ENCODE data around the gene PRC1. TPM values are rescaled to one million over a fixed set of nuclear protein-coding genes. Genes with fewer than 3 reads are reported as not detected.

Gene PRC1
- polyA plus RNA-seq, 1 donor from 2014 or later, result 18.2 TPM

DNA sequence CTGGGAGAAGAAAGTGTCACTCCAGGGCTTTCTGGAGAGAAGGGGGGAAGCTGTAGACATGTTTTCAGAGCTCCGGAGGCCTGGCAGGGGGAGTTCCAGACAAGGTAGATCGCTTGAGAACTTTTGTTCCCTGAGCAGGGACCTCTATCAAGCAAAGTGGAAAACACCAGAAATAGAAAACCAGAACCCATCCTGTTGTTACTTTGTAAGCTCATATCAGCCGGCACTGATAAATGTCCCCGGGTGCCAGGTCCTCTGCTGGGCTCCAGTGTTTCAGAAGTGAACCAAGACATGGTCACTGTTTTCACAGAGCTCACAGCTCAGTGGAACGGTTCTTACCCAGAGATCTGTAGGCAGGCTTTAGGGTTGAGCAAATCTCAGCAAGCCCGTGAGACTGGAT, 75.5 kb downstream of the PRC1 start:
- Histone ChIP-seq H2AFZ (ENCODE audit: low read depth, low read length) (no peak overlapping the region), H3K4me2 (ENCODE audit: low read length) (no peak overlapping the region), H3K36me3 (ENCODE audit: insufficient read depth, low read length) (no peaks in the 10 kb centered on the region), H3K27me3 (ENCODE audit: insufficient read depth, low read depth, low read length) (no peaks in the 10 kb centered on the region), H3F3A (ENCODE audit: insufficient read depth, low read length, poor library complexity, severe bottlenecking) (no peaks in the 10 kb centered on the region), H3K27ac (ENCODE audit: low read length) (no peak overlapping the region), H3K4me3 (ENCODE audit: low read length) (no peak overlapping the region), H4K20me1 (ENCODE audit: insufficient read depth) (no peaks in the 10 kb centered on the region), H3K79me2 (replicated peaks; ENCODE audit: insufficient read depth, low read length) (no peaks in the 10 kb centered on the region), H3K9me3 (ENCODE audit: low read length) (no peaks in the 10 kb centered on the region), H3K9me2 (ENCODE audit: insufficient read depth, low read length) (no peaks in the 10 kb centered on the region), H3K9ac (ENCODE audit: low read length) (no peak overlapping the region)
- TF ChIP-seq EZH2 (IDR thresholded peaks at IDR 0.05; ENCODE audit: borderline replicate concordance, insufficient read depth, low read length, poor library complexity, severe bottlenecking), result no peak
- no peak for TF ChIP-seq RAD21 (conservative IDR thresholded peaks at IDR 0.05)
- TF ChIP-seq MXI1 (conservative IDR thresholded peaks at IDR 0.05; ENCODE audit: poor library complexity, severe bottlenecking), result no peak
- TF ChIP-seq SMC3 (conservative IDR thresholded peaks at IDR 0.05; ENCODE audit: poor library complexity), result no peak
- TF ChIP-seq REST (IDR thresholded peaks at IDR 0.05; ENCODE audit: borderline replicate concordance), result no peak
- TF ChIP-seq EP300 (conservative IDR thresholded peaks at IDR 0.05; ENCODE audit: poor library complexity, severe bottlenecking), result no peak
- TF ChIP-seq POLR2AphosphoS5 (IDR thresholded peaks at IDR 0.05), result no peak
- TF ChIP-seq TAF1 (IDR thresholded peaks at IDR 0.05; ENCODE audit: low read depth), result no peak
- no peak for TF ChIP-seq CTCF (IDR thresholded peaks at IDR 0.05; ENCODE audit: poor library complexity, severe bottlenecking)

GRCh38 chr15:90918034-90918788, 76.1 kb downstream of the PRC1 start:
- TF ChIP-seq SMC3 (conservative IDR thresholded peaks at IDR 0.05; ENCODE audit: poor library complexity), result no peak
- TF ChIP-seq RAD21 (conservative IDR thresholded peaks at IDR 0.05), result no peak
- TF ChIP-seq TAF1 (IDR thresholded peaks at IDR 0.05; ENCODE audit: low read depth), result no peak
- TF ChIP-seq EP300 (conservative IDR thresholded peaks at IDR 0.05; ENCODE audit: poor library complexity, severe bottlenecking), result no peak
- no peak for TF ChIP-seq POLR2AphosphoS5 (IDR thresholded peaks at IDR 0.05)
- no peak for TF ChIP-seq REST (IDR thresholded peaks at IDR 0.05; ENCODE audit: borderline replicate concordance)
- no peak for TF ChIP-seq EZH2 (IDR thresholded peaks at IDR 0.05; ENCODE audit: borderline replicate concordance, insufficient read depth, low read length, poor library complexity, severe bottlenecking)
- TF ChIP-seq CTCF (IDR thresholded peaks at IDR 0.05; ENCODE audit: poor library complexity, severe bottlenecking), result no peak
- no peak for TF ChIP-seq MXI1 (conservative IDR thresholded peaks at IDR 0.05; ENCODE audit: poor library complexity, severe bottlenecking)
- Histone ChIP-seq H3F3A (ENCODE audit: insufficient read depth, low read length, poor library complexity, severe bottlenecking) (no peaks in the 10 kb centered on the region), H3K79me2 (replicated peaks; ENCODE audit: insufficient read depth, low read length) (no peaks in the 10 kb centered on the region), H3K4me2 (ENCODE audit: low read length) (no peak overlapping the region), H3K9ac (ENCODE audit: low read length) (no peak overlapping the region), H3K27me3 (ENCODE audit: insufficient read depth, low read depth, low read length) (no peaks in the 10 kb centered on the region), H3K36me3 (ENCODE audit: insufficient read depth, low read length) (no peaks in the 10 kb centered on the region), H3K4me3 (ENCODE audit: low read length) (no peak overlapping the region), H3K9me2 (ENCODE audit: insufficient read depth, low read length) (no peaks in the 10 kb centered on the region), H3K27ac (ENCODE audit: low read length) (no peak overlapping the region), H4K20me1 (ENCODE audit: insufficient read depth) (no peaks in the 10 kb centered on the region), H3K9me3 (ENCODE audit: low read length) (no peaks in the 10 kb centered on the region), H2AFZ (ENCODE audit: low read depth, low read length) (no peak overlapping the region)

Data from neural cell (in vitro differentiated cells).